GM21515 (cell line): Measurements from ENCODE around the gene G6PC3.

Source experiments
- ATAC-seq: cut with Tn5 transposase; IDR thresholded peaks from one replicate; pipeline ENCODE4 v1.9.1; 2021; ENCODE audit not compliant: unreplicated experiment

The G6PC3 gene

DNA sequence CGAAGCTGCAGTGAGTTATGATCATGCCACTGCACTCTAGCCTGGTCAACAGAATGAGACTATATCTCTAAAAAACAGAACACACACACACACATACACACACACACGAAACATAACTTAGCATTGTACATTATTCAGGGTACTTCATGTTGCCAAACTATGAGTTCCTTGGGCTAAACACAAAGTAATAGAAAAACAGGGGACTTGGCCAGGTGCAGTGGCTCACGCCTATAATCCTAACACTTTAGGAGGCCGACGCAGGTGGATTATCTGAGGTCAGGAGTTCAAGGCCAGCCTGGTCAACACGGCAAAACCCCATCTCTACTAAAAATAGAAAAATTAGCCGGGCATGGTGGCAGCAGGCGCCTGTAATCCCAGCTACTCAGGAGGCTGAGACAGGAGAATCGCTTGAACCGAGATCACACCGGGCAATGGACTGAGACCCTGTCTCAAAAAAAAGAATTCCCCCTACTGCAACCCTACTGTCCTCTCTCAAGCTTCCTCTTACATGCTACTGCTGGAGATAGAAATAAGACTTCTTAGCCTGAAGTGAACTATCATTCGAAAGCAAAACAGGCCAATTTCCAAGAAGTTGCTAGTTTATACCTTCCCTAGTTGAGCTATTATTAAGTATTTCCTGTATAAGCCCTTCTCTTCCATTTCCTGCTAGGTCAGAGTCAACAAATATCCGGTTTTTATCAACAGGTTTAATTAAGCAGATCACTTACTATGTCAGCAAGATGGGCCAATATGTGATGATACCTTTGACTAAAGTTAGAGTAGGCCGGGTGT is 11.2 kb upstream of the G6PC3 start:
- no peak for ATAC-seq

DNA sequence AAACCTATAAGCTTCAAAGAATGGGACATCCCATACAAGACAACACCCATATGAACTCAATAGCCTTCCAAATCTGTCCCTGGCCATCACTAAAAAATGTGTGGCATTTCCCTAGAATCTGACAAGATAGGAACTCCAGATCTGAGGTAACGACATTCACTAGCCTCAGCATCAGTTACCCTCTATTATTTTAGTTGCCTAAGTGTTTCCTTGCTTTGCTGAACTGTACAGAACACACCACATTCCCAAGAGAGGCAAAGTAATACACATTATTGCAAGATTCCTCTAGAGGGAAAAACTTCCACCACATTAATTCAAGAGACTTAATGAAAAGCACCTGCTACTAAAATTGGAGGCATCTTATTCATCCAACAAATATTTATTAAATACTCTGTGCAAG is 9.1 kb upstream of the G6PC3 start:
- no peak for ATAC-seq

DNA sequence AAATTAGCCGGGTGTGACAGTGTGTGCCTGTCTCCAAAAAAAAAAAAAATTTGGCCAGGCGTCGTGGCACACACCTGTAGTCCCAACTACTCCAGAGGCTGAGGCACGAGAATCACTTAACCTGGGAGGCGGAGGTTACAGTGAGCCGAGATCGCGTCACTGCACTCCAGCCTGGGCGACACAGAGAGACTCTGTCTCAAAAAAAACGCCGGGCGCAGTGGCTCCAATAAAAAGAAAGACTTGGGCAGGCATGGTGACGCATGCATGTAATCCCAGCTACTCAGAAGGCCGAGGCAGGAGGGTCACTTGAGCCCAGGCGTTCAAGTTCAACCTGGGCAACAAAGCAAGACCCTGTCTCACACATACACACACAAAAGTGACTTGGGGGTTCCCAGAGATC is 7.7 kb upstream of the G6PC3 start:
- no peak for ATAC-seq

DNA sequence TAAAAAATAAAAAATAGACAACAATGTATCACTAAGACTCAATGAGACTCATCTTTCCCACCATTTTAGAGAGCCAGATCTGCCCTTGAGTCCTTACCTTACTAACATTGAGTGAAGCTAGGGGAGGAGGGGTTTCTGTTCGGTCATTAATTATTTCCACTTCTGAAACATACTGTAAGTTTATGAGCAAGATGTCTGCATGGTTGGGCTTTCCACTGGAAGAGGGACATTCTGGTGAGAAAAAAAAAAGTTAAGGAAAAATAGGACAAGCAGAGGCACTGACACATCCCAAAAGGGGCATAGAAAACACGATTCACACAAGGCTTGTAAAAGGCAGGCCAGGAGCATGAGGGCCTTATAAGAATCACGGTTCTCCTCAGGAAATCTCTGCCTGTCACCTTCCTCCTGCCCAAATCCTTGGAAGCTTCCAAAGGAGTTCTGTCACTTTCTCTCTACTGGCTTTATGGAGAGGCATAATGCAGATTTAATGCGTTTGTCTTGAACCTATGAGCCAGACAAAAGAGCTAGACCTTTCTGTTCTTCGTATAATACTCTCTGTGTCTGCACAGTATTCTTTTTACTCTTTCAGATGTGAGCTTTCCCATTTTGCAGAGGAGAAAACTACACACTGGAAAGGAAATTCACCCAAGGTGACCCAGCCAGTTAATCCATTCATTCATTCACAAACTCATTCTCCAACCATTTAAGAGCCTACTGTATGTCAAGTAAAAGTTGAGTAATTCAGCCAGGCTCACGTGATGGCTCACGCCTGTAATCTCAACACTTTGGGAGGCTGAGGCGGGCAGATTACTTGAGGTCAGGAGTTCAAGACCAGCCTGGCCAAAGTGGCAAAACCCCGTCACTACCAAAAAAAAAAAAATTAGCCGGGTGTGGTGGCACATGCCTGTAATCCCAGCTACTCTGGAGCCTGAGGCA is 6.6 kb upstream of the G6PC3 start:
- ATAC-seq: no peak

DNA sequence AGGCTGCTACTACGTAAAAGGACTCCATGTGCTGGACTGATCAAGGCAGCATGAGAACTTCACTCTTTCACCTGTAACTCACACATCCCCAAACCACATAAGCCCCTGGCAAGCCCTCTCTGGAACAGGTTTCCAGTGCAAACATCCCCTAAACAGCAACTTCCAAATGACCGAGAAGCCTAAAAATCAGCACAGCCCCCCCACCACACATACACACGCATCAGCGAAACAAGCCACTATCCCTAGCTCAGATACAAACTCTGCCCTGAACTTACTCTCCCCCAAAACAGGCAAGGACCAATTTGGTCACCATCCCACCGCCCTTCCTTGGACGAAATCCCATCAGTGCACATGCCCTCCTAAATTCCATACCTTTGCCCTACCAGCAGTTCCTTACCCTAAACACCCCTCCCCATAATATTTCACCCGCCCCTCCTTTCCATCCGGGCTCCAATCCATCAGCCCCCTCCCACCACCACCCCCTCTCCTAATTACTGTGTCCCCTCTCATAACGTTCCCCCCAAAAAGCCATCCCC is 4.8 kb upstream of the G6PC3 start:
- no peak for ATAC-seq

DNA sequence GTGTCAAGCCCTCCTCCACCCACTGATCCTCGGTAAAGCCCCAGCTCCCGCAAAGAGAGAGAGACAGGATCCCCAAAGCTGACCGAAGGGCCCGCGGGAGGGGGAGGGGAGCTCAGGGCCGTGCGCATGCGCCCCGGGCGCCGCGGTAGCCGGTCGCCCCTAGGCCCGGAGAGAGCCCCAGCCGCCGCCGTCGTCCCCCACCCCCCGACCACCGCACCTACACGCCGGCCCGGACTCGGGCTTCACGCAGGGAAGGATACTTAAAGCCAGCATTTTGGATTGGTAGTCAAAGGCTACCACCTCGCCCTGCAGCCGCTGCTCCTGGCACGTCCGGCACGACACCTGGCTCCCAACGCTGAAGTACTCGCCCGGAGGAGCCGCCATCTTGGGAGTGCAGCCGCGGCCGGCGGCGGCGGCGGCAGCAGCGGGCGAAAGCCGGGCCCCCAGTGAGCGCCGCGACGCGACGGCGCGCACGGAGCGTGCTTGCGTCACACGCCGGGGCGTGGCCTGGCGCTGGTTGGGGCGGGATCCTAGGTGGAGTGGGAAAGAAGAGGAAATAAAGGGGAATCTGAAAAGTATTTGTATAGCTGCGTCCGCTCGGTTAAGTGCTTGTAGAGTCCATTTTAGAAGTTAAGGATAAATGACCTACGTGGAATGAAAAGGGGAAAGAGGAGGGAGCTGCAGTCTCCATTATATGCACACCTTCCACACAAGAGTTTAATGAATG is 4.2 kb upstream of the G6PC3 start, which contains the start of gene LSM12:
LSM12 (minus strand) TSS at position 468 of the 727 bp plus-strand sequence; CDS start at position 384, 84 bp downstream.
- ATAC-seq: peak; percentile 56

DNA sequence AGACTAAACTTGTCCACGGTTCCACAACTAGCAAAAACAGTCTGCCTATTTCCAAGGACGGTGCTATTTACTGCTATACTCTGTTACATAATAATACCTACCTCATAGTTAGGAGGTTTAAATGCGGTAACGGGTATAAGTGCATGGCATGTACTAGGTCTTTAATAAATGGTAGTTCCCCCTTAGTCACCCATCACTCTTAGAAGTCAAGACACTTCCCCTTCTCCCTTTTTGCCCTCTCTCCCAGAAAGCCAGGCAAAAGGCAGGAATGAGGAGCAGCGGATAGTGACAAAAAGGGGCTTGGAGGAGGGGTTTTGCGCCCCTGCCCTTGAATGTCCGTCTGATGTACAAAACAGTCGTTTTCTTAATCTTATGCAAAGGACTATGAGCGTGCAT is 3.0 kb upstream of the G6PC3 start:
- no peak for ATAC-seq

DNA sequence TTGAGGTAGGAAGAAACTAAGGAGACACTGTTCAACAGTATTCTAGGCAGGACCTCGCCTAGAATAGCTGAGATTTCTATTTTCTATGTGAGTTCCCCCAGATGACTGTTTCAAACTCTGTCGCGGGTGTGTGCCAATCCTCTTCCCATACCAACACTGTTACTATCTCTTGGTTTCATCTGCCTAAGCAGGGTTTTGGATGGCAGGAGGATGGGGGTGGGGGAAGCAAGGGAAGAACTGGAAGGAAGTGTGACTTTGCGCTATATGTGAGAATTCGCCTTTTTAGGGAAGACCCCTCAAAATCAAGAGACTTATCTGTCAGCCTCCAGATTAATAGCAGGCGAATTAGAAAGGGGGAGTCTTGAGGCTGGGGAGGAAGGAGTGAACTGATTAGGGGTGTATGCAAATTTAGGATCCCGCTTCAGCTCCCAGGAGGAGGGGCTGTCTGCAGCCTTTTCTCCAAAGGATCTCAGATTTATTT is 521 bp upstream of the G6PC3 start:
- no peak for ATAC-seq

DNA sequence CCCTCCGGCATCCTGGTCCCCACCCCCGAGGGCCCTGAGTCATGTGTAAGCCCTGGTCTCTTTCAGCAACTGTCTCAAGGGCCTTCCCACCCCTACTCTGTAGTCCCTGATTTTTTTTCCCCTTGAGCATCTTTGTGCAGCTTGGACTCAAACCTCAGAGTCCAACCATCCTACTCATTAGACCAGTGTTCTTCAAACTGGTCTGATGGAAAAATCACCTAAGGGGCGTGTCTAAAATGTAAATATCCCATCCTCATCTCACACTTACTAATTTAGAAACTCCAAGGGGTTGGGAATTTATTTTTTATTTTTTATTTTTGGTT is 624 bp downstream of the G6PC3 start:
- ATAC-seq: no peak

DNA sequence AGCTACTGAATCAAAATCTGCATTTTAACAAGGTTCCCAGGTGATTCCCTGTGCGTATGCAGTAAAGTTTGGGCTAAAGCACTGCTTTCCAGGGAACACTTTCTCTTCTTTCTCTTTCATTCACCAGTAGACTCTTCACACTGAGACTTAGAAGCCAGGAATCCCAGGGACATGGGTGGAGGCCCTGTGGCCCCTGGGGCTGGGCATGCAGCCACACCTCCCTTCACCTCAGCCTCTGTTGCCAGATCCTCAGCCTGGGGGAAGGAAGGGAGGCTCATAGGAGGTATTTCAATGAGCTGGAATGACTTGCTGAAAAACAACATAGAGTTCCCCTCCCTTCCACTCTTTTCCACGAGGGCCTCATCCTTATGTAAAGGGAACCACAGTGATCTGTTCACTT is 1.2 kb downstream of the G6PC3 start:
- no peak for ATAC-seq

DNA sequence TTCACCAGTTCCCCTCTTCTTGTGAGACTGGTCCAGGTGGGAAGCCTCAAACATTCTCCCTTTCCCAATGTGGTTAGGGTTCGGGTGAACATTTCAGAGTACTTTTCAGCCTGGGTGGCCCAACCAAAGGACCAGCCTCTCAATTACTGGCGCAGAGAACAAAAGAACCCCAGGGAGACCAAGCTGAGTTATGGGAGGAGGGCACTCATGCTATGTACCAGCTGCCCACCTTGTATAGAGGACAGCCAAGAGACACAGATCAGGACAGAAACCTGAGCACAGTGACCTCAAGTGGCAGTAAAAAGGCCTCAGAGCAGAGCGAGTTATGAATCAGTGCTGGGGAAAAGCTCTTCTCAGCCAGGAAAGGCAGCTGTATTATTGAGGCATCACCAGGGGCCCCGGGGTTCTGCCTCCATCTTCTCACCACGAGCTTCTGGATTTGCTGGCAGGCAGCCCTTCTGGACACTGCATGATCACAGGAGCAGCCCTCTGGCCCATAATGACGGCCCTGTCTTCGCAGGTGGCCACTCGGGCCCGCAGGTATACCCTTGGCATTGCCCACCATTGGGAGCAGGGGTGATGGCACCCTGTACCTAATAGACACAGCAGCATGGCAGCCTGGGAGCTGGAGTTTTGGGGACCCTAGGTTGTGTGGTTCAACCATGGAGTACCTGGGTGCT is 3.8 kb downstream of the G6PC3 start:
- ATAC-seq: no peak

DNA sequence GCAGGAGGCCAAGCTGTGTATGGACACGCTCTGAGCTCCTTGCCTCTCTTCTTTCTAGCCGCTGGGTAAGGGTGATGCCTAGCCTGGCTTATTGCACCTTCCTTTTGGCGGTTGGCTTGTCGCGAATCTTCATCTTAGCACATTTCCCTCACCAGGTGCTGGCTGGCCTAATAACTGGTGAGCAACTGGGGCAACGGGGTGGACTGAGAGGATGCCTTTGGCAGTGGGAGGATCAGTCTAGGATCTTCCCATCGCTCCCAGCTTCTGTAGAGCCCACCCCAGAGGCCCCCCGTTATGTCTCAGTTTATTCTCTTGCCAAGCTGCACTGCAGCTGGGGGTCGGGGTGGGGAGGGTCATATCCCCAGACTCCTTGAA is 4.4 kb downstream of the G6PC3 start:
- no peak for ATAC-seq

DNA sequence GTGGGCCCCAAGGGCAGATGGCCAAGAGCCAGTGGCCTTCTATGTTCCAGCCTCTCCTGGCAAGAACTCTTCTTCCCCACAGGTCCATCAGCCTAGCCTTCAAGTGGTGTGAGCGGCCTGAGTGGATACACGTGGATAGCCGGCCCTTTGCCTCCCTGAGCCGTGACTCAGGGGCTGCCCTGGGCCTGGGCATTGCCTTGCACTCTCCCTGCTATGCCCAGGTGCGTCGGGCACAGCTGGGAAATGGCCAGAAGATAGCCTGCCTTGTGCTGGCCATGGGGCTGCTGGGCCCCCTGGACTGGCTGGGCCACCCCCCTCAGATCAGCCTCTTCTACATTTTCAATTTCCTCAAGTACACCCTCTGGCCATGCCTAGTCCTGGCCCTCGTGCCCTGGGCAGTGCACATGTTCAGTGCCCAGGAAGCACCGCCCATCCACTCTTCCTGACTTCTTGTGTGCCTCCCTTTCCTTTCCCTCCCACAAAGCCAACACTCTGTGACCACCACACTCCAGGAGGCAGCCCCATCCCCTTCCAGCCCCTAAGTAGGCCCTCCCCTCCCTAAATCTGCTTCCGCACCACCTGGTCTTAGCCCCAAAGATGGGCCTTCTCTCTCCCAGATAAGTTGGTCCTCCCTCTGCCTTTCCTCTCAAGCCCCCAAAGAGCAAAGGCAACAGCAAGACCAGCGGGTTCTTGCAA is 5.2 kb downstream of the G6PC3 start:
- ATAC-seq: no peak

DNA sequence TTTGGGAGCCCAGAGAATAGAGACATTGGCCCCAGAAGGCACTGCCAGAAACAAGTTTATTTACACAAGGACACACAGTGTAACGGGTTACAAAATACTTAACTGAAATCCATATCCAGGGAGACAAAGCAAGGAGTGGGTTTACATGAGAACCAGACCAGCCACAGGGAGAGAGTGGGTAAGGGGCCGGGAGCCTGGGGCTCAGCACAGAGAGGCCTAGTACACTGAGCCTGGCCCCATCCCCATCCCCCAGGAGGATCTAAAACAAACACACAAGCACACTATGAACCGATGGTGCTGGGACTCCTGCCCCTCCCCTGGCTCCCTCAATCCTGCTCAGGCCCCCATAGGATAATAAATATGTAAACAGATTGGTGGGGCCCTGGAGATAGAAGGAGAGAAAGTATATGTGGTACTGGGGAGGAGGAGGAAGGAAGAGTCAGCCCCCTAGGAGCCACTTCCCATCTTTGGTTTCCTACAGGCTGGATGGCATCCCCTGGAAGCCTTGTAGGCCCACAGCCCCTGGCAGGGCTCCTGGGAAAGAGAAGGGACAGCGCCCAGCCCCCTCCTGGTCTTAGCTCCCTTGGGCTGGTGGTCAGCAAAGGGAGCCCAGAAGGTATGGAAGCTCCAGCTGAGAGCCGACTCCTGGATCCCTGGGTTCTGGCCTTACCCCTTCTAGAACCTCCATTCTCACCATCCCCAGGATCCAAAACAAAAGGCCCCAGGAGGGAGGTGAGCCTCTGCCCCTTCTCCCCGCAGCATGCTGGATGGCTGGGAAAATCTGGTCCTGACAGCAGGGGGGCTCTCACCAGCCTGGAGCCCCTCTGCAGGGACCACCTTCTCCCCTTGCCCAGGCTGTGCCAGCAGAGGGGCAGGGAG is 6.4 kb downstream of the G6PC3 start:
- no peak for ATAC-seq

DNA sequence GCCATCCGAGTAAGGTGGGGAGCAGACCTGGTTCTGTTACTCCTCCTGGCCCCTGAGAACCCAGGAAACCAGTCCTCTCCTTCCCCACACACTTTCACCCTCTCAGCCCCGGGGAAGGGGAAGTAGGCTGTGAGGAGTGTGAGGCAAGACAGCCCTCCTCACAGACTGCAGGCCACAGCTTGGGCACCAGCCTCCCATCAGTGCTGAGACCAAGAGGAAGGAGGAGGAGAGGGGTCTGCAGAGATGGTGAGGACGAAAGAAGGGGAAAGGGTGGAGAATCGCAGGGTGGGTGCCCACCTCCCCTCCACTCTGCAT is 7.0 kb downstream of the G6PC3 start:
- no peak for ATAC-seq

DNA sequence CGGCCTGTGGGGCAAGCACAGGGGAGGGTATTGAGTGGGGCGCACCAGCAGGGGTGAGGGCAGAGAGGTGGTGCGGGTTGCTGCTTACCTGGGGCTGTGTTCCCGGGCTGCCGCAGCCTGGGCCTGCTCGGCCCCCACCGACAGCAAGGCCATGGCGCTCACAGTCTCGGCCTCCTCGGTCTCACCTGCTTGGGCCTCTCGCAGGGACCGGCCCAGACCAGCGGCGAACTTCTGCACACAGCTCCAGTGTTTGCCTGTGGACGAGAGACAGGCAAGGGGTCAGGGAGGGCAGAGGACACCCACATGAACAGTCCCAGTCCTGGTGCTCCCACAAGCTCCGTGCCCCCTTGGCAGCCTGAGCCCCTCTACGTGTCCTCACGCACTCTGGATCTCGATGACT is 7.9 kb downstream of the G6PC3 start:
- no peak for ATAC-seq

DNA sequence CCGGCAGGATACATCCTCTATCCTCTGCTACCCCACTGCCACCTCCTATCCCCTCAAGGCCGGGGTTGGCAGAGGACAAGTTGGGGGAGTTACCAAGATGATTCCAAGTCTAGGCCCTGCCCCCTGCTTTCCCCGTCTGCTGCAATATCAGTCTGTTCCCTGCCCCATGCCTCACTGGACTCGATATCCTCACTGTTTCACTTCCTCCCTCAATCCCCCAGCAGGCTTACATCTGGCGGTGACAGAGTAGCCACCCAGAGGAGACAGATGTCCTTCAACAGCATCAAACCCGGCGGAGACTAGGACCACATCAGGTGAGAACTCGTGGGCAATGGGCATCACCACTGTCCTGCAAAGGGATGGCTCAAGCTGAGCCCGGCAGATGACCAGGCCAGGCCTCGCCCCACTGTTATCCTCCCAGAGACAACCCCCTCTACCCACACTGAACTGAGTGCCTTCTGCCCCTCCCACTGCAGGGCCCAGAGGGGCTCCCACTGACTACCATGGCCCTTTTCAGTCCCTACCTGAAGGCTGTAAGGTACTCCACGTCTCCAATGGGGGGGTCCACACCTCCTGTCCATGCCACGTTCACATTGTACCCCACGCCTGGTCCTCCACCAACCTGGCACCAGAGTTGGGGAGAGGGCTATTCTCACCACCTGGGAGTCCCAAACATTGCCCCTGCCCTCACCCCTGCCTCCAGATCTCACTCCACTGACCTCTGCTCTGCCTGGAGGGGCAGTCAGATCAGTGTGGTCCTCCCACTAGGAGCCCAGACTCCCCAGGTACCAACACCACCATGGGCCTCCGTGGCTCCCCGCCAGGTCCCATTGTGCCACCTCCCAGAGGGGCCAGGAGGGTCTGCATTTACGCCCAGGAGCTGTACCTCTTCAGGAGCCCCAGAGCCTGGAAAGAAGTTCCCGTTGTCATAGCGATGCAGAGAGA is 9.6 kb downstream of the G6PC3 start:
- no peak for ATAC-seq

DNA sequence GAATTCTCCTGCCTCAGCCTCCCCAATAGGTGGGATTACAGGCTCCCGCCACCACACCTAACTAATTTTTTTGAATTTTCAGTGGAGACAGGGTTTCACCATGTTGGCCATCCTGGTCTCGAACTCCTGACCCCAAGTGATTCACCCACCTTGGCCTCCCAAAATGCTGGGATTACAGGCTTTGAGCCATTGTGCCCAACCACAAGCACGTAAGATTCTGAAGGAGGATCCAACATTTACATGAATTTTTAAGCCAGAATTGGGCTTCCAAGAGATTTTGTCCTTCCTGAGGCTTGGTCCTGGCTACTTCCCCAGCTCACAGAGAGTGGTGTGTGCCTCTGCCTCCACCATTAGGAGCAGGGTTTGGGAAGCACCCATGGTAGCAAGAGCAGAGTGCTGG is 11.1 kb downstream of the G6PC3 start:
- ATAC-seq: no peak
